ENCODE measurements around the gene ANKH. TPM values are rescaled to one million over a fixed set of nuclear protein-coding genes. Genes with fewer than 3 reads are reported as not detected.

The ANKH gene
- total and polyA plus RNA-seq, 4 experiments from 2014 or later: 34.1 to 165 (median 114) TPM

DNA sequence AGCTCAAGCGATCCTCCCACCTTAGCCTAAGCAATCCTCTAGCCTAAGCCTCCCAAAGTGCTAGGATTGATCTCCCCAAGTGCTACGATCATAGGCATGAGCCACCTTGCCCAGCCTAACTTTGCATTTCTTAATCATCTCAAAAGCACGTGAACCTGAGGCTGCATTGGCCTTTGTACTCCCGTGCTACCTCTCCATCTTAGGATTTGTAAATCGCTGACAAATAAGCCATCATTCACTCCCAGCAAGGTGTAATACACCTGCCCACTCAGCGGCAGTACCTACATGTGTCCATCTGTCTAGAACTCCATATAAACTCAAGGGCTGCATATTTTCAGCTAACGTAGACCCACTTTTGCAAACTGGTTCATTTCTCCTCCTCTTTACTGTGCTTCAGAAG lies 2.8 kb downstream of the ANKH start:
- H3K9me3 Mint-ChIP-seq: no peaks in the 10 kb centered on the region
- H3K27ac ChIP-seq (ENCODE audit: low read depth, low read length): no peak overlapping the region
- no peak overlapping the region for H3K4me3 ChIP-seq (ENCODE audit: low read length in 2 of 2)
- peak overlapping the region in 7 of 8 donors; percentile 1 to 99 (median 98) for H3K4me3 Mint-ChIP-seq
- no peaks in the 10 kb centered on the region for H3K27me3 Mint-ChIP-seq
- peaks cover 33 to 60% (median 45%) of the 10 kb centered on the region in 4 donors for H3K4me1 Mint-ChIP-seq
- no peaks in the 10 kb centered on the region for H3K36me3 ChIP-seq (ENCODE audit: insufficient read depth, low read length)
- peak overlapping the region; percentile 77 to 98 (median 97) for H3K27ac Mint-ChIP-seq
- intact Hi-C loops (cut with micrococcal nuclease): no loop called here
- no peaks in the 10 kb centered on the region for H3K27me3 ChIP-seq (ENCODE audit: insufficient read depth, low read length)
- H3K36me3 Mint-ChIP-seq: peaks cover 0 to 9% of the 10 kb centered on the region in 2 donors
- ChIA-PET POLR2A (ENCODE audit: partially characterized antibody) (interaction anchor here (1.2 kb wide), 1 partner anchor 59 kb away, joined by 4 read pairs; no protein-coding TSS in a partner anchor), CTCF (ENCODE audit: partially characterized antibody) (interaction anchor here (1.1 to 2.1 kb wide), 3 partner anchors 135 to 144 kb away, joined by 3 to 7 read pairs (median 4); no protein-coding TSS in a partner anchor)
- no peak for DNase-seq
- no peaks in the 10 kb centered on the region for H3K9me3 ChIP-seq (ENCODE audit: control insufficient read depth in 1 of 2, low read length in 2 of 2)
- peaks cover 22% of the 10 kb centered on the region for H3K4me1 ChIP-seq (ENCODE audit: insufficient read depth, low read length)

DNA sequence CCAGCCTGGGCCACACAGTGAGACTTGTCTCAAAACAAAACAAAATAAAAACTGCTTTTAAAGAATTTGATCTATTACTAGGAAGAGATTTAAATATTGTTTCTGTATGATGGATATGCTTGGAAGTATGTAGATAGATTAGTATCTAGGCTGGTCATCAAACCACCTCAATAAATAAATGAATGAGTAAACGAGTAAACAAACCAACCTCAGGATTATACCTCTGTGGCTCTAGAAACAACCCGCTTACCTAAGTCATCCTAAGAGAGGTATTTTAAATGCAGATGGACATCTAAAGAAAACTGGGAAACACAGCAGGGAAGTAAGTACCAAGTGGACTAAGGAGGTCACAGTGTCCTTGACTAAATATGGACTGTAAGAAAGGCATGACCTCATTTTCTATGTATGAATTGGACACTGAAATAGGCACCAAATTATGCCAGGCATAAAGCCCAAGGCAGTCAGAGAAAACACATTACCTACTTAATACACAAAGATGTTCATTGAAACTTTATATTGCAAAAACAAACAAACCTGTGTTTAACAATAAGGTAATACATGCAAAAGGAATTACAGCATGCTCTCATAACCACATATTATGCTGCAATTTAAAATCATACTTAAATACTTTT lies 7.3 kb downstream of the ANKH start:
- peaks cover 49 to 71% (median 60%) of the 10 kb centered on the region in 4 donors for H3K4me1 Mint-ChIP-seq

DNA sequence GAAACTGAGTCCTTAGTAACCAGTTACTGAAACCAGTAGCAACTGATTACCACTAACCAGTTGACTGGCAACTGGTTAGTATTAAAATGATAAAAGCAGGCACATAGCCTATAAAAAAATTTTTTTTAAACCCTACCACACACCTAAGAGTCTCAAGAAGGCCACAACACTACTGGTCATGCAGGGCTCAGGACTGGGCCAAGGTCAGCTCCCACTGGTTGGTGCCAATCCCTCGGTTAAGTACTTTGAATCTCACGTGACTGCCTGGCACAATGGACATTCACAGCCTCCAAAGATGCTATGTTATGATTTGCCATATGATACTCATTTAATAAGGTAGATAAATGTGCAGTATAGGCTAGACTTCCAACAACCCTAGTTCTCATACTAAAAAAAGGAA lies 8.5 kb downstream of the ANKH start:
- Histone ChIP-seq H3K27ac (ENCODE audit: low read depth, low read length) (no peak overlapping the region), H3K27me3 (ENCODE audit: insufficient read depth, low read length) (no peaks in the 10 kb centered on the region), H3K4me3 (ENCODE audit: low read length in 2 of 2) (no peak overlapping the region), H3K36me3 (ENCODE audit: insufficient read depth, low read length) (no peaks in the 10 kb centered on the region), H3K4me1 (ENCODE audit: insufficient read depth, low read length) (peaks cover 7% of the 10 kb centered on the region), H3K9me3 (ENCODE audit: control insufficient read depth in 1 of 2, low read length in 2 of 2) (no peaks in the 10 kb centered on the region)
- no peaks in the 10 kb centered on the region for H3K9me3 Mint-ChIP-seq
- H3K36me3 Mint-ChIP-seq: peaks cover 10 to 17% of the 10 kb centered on the region in 2 donors
- ChIA-PET CTCF (ENCODE audit: partially characterized antibody) (no interaction called here), POLR2A (ENCODE audit: partially characterized antibody) (no interaction called here)
- H3K4me1 Mint-ChIP-seq: peaks cover 45 to 68% (median 54%) of the 10 kb centered on the region in 4 donors
- no peaks in the 10 kb centered on the region for H3K27me3 Mint-ChIP-seq
- intact Hi-C loops (cut with micrococcal nuclease): no loop called here
- H3K27ac Mint-ChIP-seq: peak overlapping the region in 2 of 7 donors; percentile 13 to 27
- DNase-seq: no peak
- H3K4me3 Mint-ChIP-seq: no peak overlapping the region

More for the DNA sequence above, 7.3 kb downstream of the ANKH start:
- Histone ChIP-seq H3K4me3 (ENCODE audit: low read length in 2 of 2) (no peak overlapping the region), H3K9me3 (ENCODE audit: control insufficient read depth in 1 of 2, low read length in 2 of 2) (no peaks in the 10 kb centered on the region), H3K4me1 (ENCODE audit: insufficient read depth, low read length) (peaks cover 16% of the 10 kb centered on the region), H3K27ac (ENCODE audit: low read depth, low read length) (no peak overlapping the region), H3K36me3 (ENCODE audit: insufficient read depth, low read length) (no peaks in the 10 kb centered on the region), H3K27me3 (ENCODE audit: insufficient read depth, low read length) (no peaks in the 10 kb centered on the region)
- no peak for DNase-seq
- ChIA-PET POLR2A (ENCODE audit: partially characterized antibody) (no interaction called here), CTCF (ENCODE audit: partially characterized antibody) (interaction anchor here (1.1 kb wide), 1 partner anchor 16 kb away, joined by 3 read pairs; no protein-coding TSS in a partner anchor)
- Mint-ChIP-seq H3K27me3 (no peaks in the 10 kb centered on the region), H3K4me3 (no peak overlapping the region), H3K36me3 (peaks cover 10 to 17% of the 10 kb centered on the region in 2 donors), H3K27ac (peak overlapping the region in 1 of 7 donors; percentile 17), H3K9me3 (no peaks in the 10 kb centered on the region)
- intact Hi-C loops (cut with micrococcal nuclease): no loop called here

DNA sequence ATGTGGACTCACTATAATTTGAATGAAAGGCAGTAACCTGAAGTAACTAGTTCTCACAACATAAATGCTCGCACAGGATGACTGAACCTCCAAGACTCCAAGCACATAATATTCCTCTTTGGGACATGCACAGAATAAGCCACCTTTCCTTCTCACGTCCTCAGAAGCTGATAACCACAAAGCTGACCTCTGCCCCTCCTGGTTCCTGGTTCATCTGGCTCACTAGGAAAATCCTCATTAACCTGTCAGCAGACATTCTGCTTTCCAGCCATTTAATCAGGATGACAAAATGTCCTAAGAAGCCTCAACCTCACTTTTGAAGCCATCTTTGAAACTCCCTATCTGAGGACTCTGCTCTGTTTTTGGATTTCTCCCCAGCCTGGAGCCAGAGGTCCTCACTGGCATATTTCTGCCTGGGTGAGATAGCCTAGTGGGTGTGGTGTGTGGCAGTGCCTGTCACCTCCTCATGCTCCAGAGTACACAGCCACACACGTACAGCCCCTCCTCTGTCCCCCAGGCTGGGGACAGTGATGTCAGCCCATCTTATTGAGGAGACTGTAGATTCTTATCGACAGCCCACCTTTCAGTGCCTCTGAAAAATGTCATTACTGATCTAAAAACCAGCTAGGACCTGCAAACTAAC lies 10.3 kb downstream of the ANKH start:
- CTCF ChIA-PET (ENCODE audit: partially characterized antibody): no interaction called here
- Mint-ChIP-seq H3K27me3 (no peaks in the 10 kb centered on the region), H3K4me3 (no peak overlapping the region), H3K9me3 (no peaks in the 10 kb centered on the region), H3K4me1 (peaks cover 42 to 70% (median 52%) of the 10 kb centered on the region in 4 donors), H3K36me3 (peaks cover 12 to 17% of the 10 kb centered on the region in 2 donors), H3K27ac (peak overlapping the region in 4 of 7 donors; percentile 26 to 66 (median 52))
- no peaks in the 10 kb centered on the region for H3K9me3 ChIP-seq (ENCODE audit: control insufficient read depth in 1 of 2, low read length in 2 of 2)
- peaks cover 7% of the 10 kb centered on the region for H3K4me1 ChIP-seq (ENCODE audit: insufficient read depth, low read length)
- POLR2A ChIA-PET (ENCODE audit: partially characterized antibody): interaction anchor here (2.0 kb wide), 1 partner anchor 9 kb away, joined by 7 read pairs; no protein-coding TSS in a partner anchor
- no peak overlapping the region for H3K27ac ChIP-seq (ENCODE audit: low read depth, low read length)
- DNase-seq: no peak
- no peaks in the 10 kb centered on the region for H3K27me3 ChIP-seq (ENCODE audit: insufficient read depth, low read length)
- H3K36me3 ChIP-seq (ENCODE audit: insufficient read depth, low read length): no peaks in the 10 kb centered on the region
- intact Hi-C loops (cut with micrococcal nuclease): no loop called here
- H3K4me3 ChIP-seq (ENCODE audit: low read length in 2 of 2): no peak overlapping the region

DNA sequence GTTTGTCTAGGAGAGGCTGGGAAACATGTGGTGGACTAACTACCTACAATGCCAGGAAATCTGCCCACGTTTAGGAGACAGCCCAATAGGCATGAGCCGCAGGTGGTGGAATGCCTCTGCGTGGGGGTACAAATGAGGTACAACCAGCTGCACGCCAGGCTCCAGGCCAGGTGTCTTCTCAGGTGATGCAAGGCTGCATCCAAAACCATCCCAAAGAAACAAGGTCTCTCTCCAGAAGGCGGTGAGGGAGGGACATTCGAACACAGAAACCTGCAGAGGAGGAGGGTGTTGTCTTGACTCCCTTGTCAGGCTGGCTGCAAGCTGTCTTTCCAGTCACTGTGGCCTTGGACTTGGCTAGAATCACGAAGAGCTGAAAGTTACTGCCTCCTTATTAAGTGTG lies 11.6 kb downstream of the ANKH start:
- H3K27me3 ChIP-seq (ENCODE audit: insufficient read depth, low read length): no peaks in the 10 kb centered on the region
- no peak overlapping the region for H3K27ac ChIP-seq (ENCODE audit: low read depth, low read length)
- H3K36me3 Mint-ChIP-seq: peaks cover 12 to 19% of the 10 kb centered on the region in 2 donors
- H3K9me3 ChIP-seq (ENCODE audit: control insufficient read depth in 1 of 2, low read length in 2 of 2): no peaks in the 10 kb centered on the region
- peaks cover 45 to 73% (median 53%) of the 10 kb centered on the region in 4 donors for H3K4me1 Mint-ChIP-seq
- no peak for DNase-seq
- no peak overlapping the region for H3K4me3 Mint-ChIP-seq
- H3K27me3 Mint-ChIP-seq: no peaks in the 10 kb centered on the region
- no peak overlapping the region for H3K4me3 ChIP-seq (ENCODE audit: low read length in 2 of 2)
- CTCF ChIA-PET (ENCODE audit: partially characterized antibody): no interaction called here
- POLR2A ChIA-PET (ENCODE audit: partially characterized antibody): no interaction called here
- intact Hi-C loops (cut with micrococcal nuclease): no loop called here
- peak overlapping the region in 3 of 7 donors; percentile 22 to 69 (median 61) for H3K27ac Mint-ChIP-seq
- no peaks in the 10 kb centered on the region for H3K36me3 ChIP-seq (ENCODE audit: insufficient read depth, low read length)
- no peaks in the 10 kb centered on the region for H3K9me3 Mint-ChIP-seq
- peaks cover 7% of the 10 kb centered on the region for H3K4me1 ChIP-seq (ENCODE audit: insufficient read depth, low read length)

DNA sequence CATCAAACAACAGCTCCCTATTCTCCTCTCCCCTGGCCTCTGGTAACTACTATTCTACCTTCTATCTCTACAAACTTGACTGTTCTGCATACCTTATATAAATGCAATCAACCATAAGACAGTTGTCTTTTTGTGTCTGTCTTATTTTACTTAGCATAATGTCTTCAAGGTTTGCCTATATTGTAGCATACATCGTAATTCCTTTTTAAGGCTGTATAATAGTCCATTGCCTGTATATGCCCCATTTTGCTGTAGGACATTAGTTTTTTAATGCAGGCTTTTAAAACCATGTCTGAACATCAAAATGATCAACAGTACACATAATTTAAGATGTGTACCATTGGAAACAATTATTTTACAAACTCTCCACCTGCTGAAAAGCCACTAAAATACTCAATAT lies 12.4 kb downstream of the ANKH start:
- no peaks in the 10 kb centered on the region for H3K27me3 Mint-ChIP-seq
- Histone ChIP-seq H3K4me3 (ENCODE audit: low read length in 2 of 2) (no peak overlapping the region), H3K36me3 (ENCODE audit: insufficient read depth, low read length) (no peaks in the 10 kb centered on the region), H3K27me3 (ENCODE audit: insufficient read depth, low read length) (no peaks in the 10 kb centered on the region), H3K9me3 (ENCODE audit: control insufficient read depth in 1 of 2, low read length in 2 of 2) (no peaks in the 10 kb centered on the region), H3K27ac (ENCODE audit: low read depth, low read length) (no peak overlapping the region), H3K4me1 (ENCODE audit: insufficient read depth, low read length) (peaks cover 7% of the 10 kb centered on the region)
- POLR2A ChIA-PET (ENCODE audit: partially characterized antibody): no interaction called here
- peaks cover 46 to 78% (median 58%) of the 10 kb centered on the region in 4 donors for H3K4me1 Mint-ChIP-seq
- intact Hi-C loops (cut with micrococcal nuclease): no loop called here
- no peak for DNase-seq
- CTCF ChIA-PET (ENCODE audit: partially characterized antibody): no interaction called here
- no peaks in the 10 kb centered on the region for H3K9me3 Mint-ChIP-seq
- peaks cover 14 to 23% of the 10 kb centered on the region in 2 donors for H3K36me3 Mint-ChIP-seq
- H3K4me3 Mint-ChIP-seq: no peak overlapping the region
- peak overlapping the region in 1 of 7 donors; percentile 47 for H3K27ac Mint-ChIP-seq

DNA sequence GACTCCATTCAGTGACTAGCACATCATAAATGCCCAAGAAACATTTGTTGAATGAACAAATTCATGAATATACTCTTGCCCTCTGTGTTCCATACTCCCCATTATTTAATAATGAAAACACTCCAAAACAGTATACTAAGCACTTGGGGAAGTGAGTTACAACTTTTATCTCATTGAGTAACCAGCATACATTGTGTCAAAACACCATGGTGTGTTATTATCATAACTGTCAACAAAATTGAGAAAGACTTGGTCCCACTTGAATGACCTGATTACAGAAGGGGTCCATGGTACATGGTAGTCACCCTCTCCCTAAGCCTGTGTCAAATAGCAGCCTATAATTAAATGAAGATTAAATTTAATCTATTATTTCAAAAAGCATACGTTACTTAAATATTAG lies 16.2 kb downstream of the ANKH start:
- Mint-ChIP-seq H3K4me1 (peaks cover 39 to 61% (median 50%) of the 10 kb centered on the region in 4 donors), H3K4me3 (no peak overlapping the region), H3K9me3 (no peaks in the 10 kb centered on the region), H3K27ac (peak overlapping the region in 4 of 7 donors; percentile 17 to 80 (median 52)), H3K27me3 (no peaks in the 10 kb centered on the region), H3K36me3 (peaks cover 4 to 19% of the 10 kb centered on the region in 2 donors)
- Histone ChIP-seq H3K4me3 (ENCODE audit: low read length in 2 of 2) (no peak overlapping the region), H3K4me1 (ENCODE audit: insufficient read depth, low read length) (no peaks in the 10 kb centered on the region), H3K36me3 (ENCODE audit: insufficient read depth, low read length) (no peaks in the 10 kb centered on the region), H3K27me3 (ENCODE audit: insufficient read depth, low read length) (no peaks in the 10 kb centered on the region), H3K9me3 (ENCODE audit: control insufficient read depth in 1 of 2, low read length in 2 of 2) (no peaks in the 10 kb centered on the region), H3K27ac (ENCODE audit: low read depth, low read length) (no peak overlapping the region)
- no peak for DNase-seq
- ChIA-PET CTCF (ENCODE audit: partially characterized antibody) (no interaction called here), POLR2A (ENCODE audit: partially characterized antibody) (interaction anchor here (1.6 kb wide), 1 partner anchor 16 kb away, joined by 4 read pairs; the partner anchor contains the start of gene ANKH)
- intact Hi-C loops (cut with micrococcal nuclease): no loop called here
